GM15510 (cell line): ENCODE results near the gene FIBP.

Experiments used
- POLR2A ChIP-seq: IDR thresholded peaks from 3 replicates; pipeline ENCODE4 v1.6.1; 2011; ENCODE audit warnings: borderline replicate concordance; ENCODE audit not compliant: insufficient read length; ENCODE audit errors: extremely low read depth

Gene FIBP

GRCh38 chr11:65888163-65888814 lies at the start of gene FIBP:
Gene FIBP (minus strand): TSS chr11:65888471. CDS start chr11:65888418, 53 bp downstream.
- peak; percentile 98 for TF ChIP-seq POLR2A

GRCh38 chr11:65937766-65938165 lies 49.5 kb upstream of the FIBP start:
- TF ChIP-seq POLR2A: no peak

DNA sequence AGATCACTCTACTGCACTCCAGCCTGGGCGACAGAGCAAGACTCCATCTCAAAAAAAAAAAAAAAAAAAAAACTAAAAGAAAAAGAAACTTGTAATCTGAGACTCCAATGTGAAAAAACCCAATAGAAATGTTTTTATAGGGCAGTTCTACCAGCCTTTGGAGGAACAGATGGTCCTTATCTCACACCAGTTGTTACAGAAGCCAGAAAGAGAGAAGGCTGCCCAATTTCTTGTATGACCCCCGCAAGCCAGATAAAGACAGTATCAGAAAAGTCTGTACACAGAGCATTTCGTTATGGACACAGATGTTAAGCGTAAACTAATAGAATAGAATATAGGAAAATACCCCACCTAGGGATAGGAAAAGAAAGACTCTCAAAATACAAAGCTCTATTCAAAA lies 45.7 kb upstream of the FIBP start:
- TF ChIP-seq POLR2A: no peak

GRCh38 chr11:65932558-65932919 lies 44.3 kb upstream of the FIBP start:
- TF ChIP-seq POLR2A: no peak

- no peak for TF ChIP-seq POLR2A
Measured at GRCh38 chr11:65931773-65932557, 43.7 kb upstream of the FIBP start.

DNA sequence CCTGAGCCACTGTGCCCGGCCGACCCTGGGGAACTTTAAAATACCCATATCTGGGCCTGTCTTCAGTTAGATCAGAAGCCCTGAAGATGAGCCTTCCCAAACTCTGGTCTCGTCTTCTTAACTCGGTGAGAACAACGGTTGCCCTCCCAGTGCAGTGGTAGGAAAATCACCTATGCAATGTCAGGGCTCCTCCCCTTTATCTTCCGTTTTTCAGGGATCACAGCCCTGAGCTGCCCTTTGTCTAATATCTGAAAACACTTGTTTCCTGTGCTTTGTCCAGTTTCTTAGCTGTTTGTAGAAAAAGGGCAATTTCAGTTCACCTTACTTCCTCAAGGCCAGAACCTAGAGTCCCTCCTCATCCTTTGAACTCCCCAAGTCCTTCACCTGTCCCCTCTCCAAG lies 40.4 kb upstream of the FIBP start:
- TF ChIP-seq POLR2A: peak; percentile 18

DNA sequence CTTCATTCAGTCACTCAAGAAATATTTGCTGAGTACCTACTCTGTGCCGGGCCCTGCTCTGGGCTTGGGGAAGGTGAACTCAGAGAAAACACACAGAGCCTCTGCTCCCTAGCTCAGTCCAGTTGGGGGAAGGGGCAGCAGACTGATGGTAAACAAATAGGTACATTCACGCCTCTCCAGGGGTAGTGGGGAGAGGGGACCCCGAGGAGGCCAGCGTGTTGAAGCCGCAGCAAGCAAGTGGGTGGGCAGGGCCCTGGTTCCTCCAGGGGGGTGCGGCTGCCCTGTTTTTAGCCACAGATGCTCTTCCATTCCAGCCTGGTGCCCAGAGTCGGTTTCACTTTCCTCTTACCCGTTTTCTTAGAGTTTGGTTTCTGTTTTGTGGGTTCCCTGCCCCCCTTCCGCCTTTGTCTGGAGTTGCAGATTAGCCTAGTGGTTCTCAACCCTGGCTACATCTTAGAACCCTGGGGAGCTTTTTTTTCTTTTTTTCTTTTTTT lies 39.7 kb upstream of the FIBP start:
- TF ChIP-seq POLR2A: peak; percentile 54

DNA sequence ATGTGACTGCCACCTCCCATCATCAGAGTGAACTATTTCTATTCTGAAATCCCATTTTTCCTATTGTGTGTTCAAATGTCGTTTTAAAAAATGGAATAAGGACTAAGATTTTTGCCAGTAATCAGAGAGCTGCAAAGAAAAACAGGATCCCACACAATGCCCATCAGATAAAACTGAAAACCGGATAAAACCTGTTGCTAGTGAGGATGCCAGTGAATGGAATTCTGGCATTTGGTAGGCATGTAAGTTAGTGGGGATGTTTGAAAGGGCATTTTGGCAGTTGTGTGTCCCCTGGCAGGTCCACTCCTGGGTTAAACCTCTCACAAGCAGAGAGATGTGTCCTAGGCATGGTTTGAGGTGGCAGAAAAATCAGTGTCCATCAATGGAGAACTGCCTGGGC lies 37.1 kb upstream of the FIBP start:
- no peak for TF ChIP-seq POLR2A

DNA sequence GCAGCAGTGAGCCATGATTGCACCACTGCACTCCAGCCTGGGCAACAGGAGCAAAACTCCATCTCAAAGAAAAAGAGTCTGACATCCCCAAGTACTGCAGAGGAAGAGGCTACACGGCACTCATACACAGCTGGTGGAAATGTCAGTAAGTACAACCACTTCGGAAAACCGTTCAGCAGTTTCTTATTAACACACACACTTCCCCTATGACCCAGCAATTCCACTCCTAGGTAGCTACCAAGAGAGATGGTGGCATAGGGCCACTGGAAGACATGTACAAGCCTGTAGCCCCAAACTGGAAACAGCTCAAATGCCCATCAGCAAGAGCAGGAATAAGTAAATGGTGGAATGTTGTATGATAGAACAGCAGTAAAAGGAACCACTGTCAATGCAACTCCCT lies 34.3 kb upstream of the FIBP start:
- no peak for TF ChIP-seq POLR2A

DNA sequence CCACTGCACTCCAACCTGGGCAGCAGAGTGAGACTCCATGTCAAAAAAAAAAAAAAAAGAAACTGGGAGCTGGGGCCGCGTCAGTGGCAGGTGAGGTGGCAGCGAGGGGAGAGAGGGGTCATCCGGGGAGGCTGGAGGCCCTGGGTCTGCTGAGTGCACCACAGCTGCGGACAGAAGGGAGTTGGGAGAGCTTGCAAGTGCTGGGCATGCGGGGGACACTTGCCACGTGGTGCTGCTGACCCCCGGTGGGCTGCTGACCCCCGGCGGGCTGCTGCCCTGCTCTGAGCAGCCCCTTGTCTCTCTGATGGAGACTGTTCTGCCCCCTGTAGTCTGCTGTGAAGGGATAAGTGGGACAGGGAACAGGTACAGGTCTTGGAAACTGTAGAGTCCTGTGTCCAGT lies 33.6 kb upstream of the FIBP start:
- no peak for TF ChIP-seq POLR2A

DNA sequence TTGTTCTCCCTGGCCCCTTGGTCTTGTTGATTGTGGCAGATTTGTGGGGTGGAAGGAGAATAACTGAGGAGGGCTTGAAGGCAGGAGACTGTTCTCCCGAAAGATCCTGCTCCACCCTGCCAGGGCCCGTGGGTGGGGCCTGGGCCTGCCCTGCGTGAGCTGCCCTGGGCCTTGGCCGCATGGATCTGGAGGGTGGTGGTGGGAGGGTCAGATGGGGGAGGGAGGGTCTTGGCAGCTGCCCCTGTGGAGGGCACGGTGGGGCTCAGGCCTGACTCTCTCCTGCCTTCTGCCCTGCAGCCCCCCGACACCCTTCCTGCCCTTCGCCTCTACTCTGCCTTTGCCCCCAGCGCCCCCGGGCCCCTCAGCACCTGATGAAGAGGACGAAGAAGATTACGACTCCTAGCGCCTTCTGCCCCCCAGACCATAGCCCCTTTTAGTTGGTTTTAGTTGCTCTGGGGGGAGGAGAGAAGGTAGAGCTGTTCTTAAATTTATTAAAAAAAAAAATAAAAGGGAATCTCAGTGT lies 32.8 kb upstream of the FIBP start:
- no peak for TF ChIP-seq POLR2A

GRCh38 chr11:65920372-65920802 lies 32.1 kb upstream of the FIBP start:
- no peak for TF ChIP-seq POLR2A

- TF ChIP-seq POLR2A: peak; percentile 10
Measured at GRCh38 chr11:65919573-65920371, 31.5 kb upstream of the FIBP start.

DNA sequence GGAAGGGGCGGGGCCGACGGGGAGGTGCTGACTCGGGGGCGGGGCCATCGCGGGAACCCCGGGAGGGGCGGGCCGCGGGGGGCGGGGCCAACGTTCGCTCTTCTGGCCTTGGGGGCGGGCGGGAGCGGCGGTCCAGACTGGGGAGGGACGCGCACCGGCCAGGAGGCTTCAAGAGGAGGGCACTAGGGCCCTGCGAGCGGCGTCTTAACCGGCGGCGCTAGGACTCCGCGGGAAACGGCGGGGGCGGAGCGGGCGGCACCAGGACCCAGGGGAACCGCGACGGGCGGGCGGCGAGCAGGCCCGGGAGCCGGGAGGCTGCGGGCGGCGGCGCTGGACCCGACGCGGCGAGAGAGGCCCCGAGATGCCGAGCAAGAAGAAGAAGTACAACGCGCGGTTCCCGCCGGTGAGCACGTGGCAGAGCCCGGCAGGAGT lies 30.9 kb upstream of the FIBP start, which contains the start of gene DRAP1:
TSS of gene DRAP1 (plus strand) at position 286 of the 432 bp plus-strand sequence. CDS start at position 362, 76 bp downstream.
- no peak for TF ChIP-seq POLR2A
